Forelimb muscle (tissue), 1 donor: ENCODE results near the gene MAP1LC3B. TPM values are rescaled to one million over a fixed set of nuclear protein-coding genes. Genes with fewer than 3 reads are reported as not detected.

ENCODE experiments used
- DNase-seq: peaks from one replicate; pipeline ENCODE4 v3.0.0-alpha.2; 2013; ENCODE audit warnings: low read depth
- polyA plus RNA-seq: library from polyadenylated mRNA; unstranded; fragments of 120-200 nt; gene quantifications from one replicate; pipeline ENCODE4 v1.2.1, GENCODE V29; 2013; ENCODE audit not compliant: insufficient read length

Gene MAP1LC3B
- polyA plus RNA-seq = 49.7 TPM

- peak; percentile 88 for DNase-seq
Observed at GRCh38 chr16:87391950-87392820, at the start of gene MAP1LC3B. TSS of gene MAP1LC3B (plus strand) at chr16:87392336. CDS start at chr16:87392428, 92 bp downstream.

GRCh38 chr16:87342504-87342903 is 49.6 kb upstream of the MAP1LC3B start:
- DNase-seq = no peak

GRCh38 chr16:87342978-87343752 is 49.0 kb upstream of the MAP1LC3B start:
- no peak for DNase-seq

- no peak for DNase-seq
Observed at GRCh38 chr16:87343753-87344050, 48.4 kb upstream of the MAP1LC3B start.

GRCh38 chr16:87344165-87344930 is 47.8 kb upstream of the MAP1LC3B start:
- no peak for DNase-seq

GRCh38 chr16:87344931-87345631 is 47.1 kb upstream of the MAP1LC3B start:
- DNase-seq = no peak

GRCh38 chr16:87345726-87346424 is 46.3 kb upstream of the MAP1LC3B start:
- no peak for DNase-seq

- no peak for DNase-seq
Observed at GRCh38 chr16:87346517-87347060, 45.5 kb upstream of the MAP1LC3B start.

GRCh38 chr16:87347932-87348615 is 44.1 kb upstream of the MAP1LC3B start:
- DNase-seq = no peak

GRCh38 chr16:87348616-87349157 is 43.4 kb upstream of the MAP1LC3B start:
- no peak for DNase-seq

- DNase-seq = no peak
Observed at GRCh38 chr16:87350031-87350430, 42.1 kb upstream of the MAP1LC3B start.

- peak; percentile 16 for DNase-seq
Observed at GRCh38 chr16:87350681-87351319, 41.3 kb upstream of the MAP1LC3B start.

GRCh38 chr16:87351320-87351698 is 40.8 kb upstream of the MAP1LC3B start:
- no peak for DNase-seq

- no peak for DNase-seq
Observed at GRCh38 chr16:87352818-87353217, 39.3 kb upstream of the MAP1LC3B start.

GRCh38 chr16:87353613-87354012 is 38.5 kb upstream of the MAP1LC3B start:
- no peak for DNase-seq

- DNase-seq = no peak
Observed at GRCh38 chr16:87356491-87356853, 35.7 kb upstream of the MAP1LC3B start.

- DNase-seq = no peak
Observed at GRCh38 chr16:87358250-87358649, 33.9 kb upstream of the MAP1LC3B start.

- no peak for DNase-seq
Observed at GRCh38 chr16:87358696-87359095, 33.4 kb upstream of the MAP1LC3B start.

GRCh38 chr16:87359121-87359520 is 33.0 kb upstream of the MAP1LC3B start:
- no peak for DNase-seq
